Measurements from ENCODE around the gene DCDC2B.

DCDC2B gene

GRCh38 chr1:32179443-32180185 is 29.3 kb upstream of the DCDC2B start, which contains the start of gene TXLNA:
Gene TXLNA, plus strand, starts transcription at chr1:32179675. Its CDS starts 671 bp downstream, at chr1:32180346.
- peak; percentile 90 for ATAC-seq
- TF ChIP-seq TOX (CRISPR knock-in tag; IDR thresholded peaks at IDR 0.05; ENCODE audit: borderline replicate concordance) = no peak
- no peak for TF ChIP-seq ZFP30 (CRISPR knock-in tag; IDR thresholded peaks at IDR 0.05)
- peak; percentile 78 for TF ChIP-seq TSHZ2 (CRISPR knock-in tag; IDR thresholded peaks at IDR 0.05)
- no peak for TF ChIP-seq BACH2 (CRISPR knock-in tag; IDR thresholded peaks at IDR 0.05; ENCODE audit: borderline replicate concordance)
- no peak for TF ChIP-seq ZNF70 (CRISPR knock-in tag; IDR thresholded peaks at IDR 0.05)
- no peak for TF ChIP-seq TCF4 (CRISPR knock-in tag; IDR thresholded peaks at IDR 0.05; ENCODE audit: borderline replicate concordance)
- no peak for TF ChIP-seq OSR1 (CRISPR knock-in tag; IDR thresholded peaks at IDR 0.05)
- TF ChIP-seq ZNF8 (CRISPR knock-in tag; IDR thresholded peaks at IDR 0.05) = no peak; the same call in 1 of the 2 replicates
- TF ChIP-seq ZFP3 (CRISPR knock-in tag; IDR thresholded peaks at IDR 0.05) = peak; percentile 65; the same call in 1 of the 2 replicates
- TF ChIP-seq CSRNP3 (CRISPR knock-in tag; IDR thresholded peaks at IDR 0.05) = no peak
- no peak for TF ChIP-seq ARNTL (CRISPR knock-in tag; IDR thresholded peaks at IDR 0.05; ENCODE audit: borderline replicate concordance, low read depth)
- no peak for TF ChIP-seq ESRRG (CRISPR knock-in tag; IDR thresholded peaks at IDR 0.05)
- peak; percentile 27; the same call in 1 of the 2 replicates for TF ChIP-seq ISL1 (CRISPR knock-in tag; IDR thresholded peaks at IDR 0.05)
- TF ChIP-seq PATZ1 (CRISPR knock-in tag; IDR thresholded peaks at IDR 0.05; ENCODE audit: borderline replicate concordance) = no peak
- TF ChIP-seq CREB5 (CRISPR knock-in tag; IDR thresholded peaks at IDR 0.05; ENCODE audit: low read depth) = no peak
- TF ChIP-seq POU6F1 (CRISPR knock-in tag; IDR thresholded peaks at IDR 0.05; ENCODE audit: borderline replicate concordance, low read depth) = no peak
- TF ChIP-seq CSDC2 (CRISPR knock-in tag; IDR thresholded peaks at IDR 0.05) = no peak
- TF ChIP-seq RARB (CRISPR knock-in tag; IDR thresholded peaks at IDR 0.05) = 0 out of 2 replicates have a peak, but pooled peaks have one; percentile 37
- no peak for TF ChIP-seq PPARA (CRISPR knock-in tag; IDR thresholded peaks at IDR 0.05; ENCODE audit: borderline replicate concordance)
- TF ChIP-seq GLIS3 (CRISPR knock-in tag; IDR thresholded peaks at IDR 0.05) = no peak
- TF ChIP-seq ZNF565 (CRISPR knock-in tag; conservative IDR thresholded peaks at IDR 0.05; ENCODE audit: low read depth) = no peak
- 0 out of 2 replicates have a peak, but pooled peaks have one; percentile 61 for TF ChIP-seq SNAI2 (CRISPR knock-in tag; IDR thresholded peaks at IDR 0.05)
- no peak for TF ChIP-seq ZC3H10 (CRISPR knock-in tag; IDR thresholded peaks at IDR 0.05)
